Caco-2 (cell line): Measurements from ENCODE around the gene COMMD1. TPM values are rescaled to one million over a fixed set of nuclear protein-coding genes. Genes with fewer than 3 reads are reported as not detected.
"Not testable (repeated sequence)": the region's sequence is repeated elsewhere in the genome, so short reads cannot be mapped to it uniquely, and the experiment has no call there.

ENCODE experiments used
- BruUV-seq: library from RNA; stranded (reverse); fragments of 400-500 nt; replicated peaks from 2 replicates; lab custom pipeline; 2021; lab: Mats Ljungman, UMichigan
- CTCF ChIA-PET: fragments of 300-600 bp; sonication (Branson Sonifier 250); formaldehyde crosslinking; loops from one replicate; lab custom pipeline; 2022; ENCODE audit warnings: antibody characterized with exemption; lab: Charles Lee
- POLR2A ChIA-PET: fragments of 300-600 bp; sonication (Branson Sonifier 250); formaldehyde crosslinking; loops from one replicate; lab custom pipeline; 2022; ENCODE audit warnings: antibody characterized with exemption; lab: Charles Lee
- DNase-seq, 2 experiments: peaks; one replicate each; pipeline versions ENCODE4 v3.0.0 to v3.0.0-alpha.2; 2020 to 2022
- H3K27me3 ChIP-seq: replicated peaks from 2 replicates; pipeline ENCODE4 v1.6.0; 2011; ENCODE audit warnings: low read length; ENCODE audit not compliant: control insufficient read depth, insufficient read depth
- H3K36me3 ChIP-seq: 2 replicates; pipeline ENCODE4 v1.5.1; 2011; ENCODE audit warnings: low read length; ENCODE audit not compliant: control insufficient read depth, insufficient read depth
- H3K4me1 ChIP-seq: fragments of 250-450 bp; sonication (Bioruptor Pico); 2 replicates; pipeline ENCODE4 v1.5.1; 2020; ENCODE audit warnings: mild to moderate bottlenecking
- H3K4me3 ChIP-seq: 2 replicates; pipeline ENCODE4 v1.5.1; 2011; ENCODE audit warnings: low read depth, mild to moderate bottlenecking, control low read depth, low read length
- H3K9me3 ChIP-seq: fragments of 250-450 bp; sonication (Bioruptor Pico); 2 replicates; pipeline ENCODE4 v1.5.1; 2020; ENCODE audit warnings: mild to moderate bottlenecking, moderate library complexity
- H3K27ac Mint-ChIP-seq: one replicate; pipeline ENCODE4 v1.8.0; 2022; ENCODE audit warnings: mixed read lengths; ENCODE audit not compliant: unreplicated experiment
- H3K27me3 Mint-ChIP-seq: one replicate; pipeline ENCODE4 v1.8.0; 2022; ENCODE audit warnings: mixed read lengths; ENCODE audit not compliant: insufficient read depth, unreplicated experiment
- H3K36me3 Mint-ChIP-seq: one replicate; pipeline ENCODE4 v1.8.0; 2022; ENCODE audit warnings: mild to moderate bottlenecking, mixed read lengths; ENCODE audit not compliant: insufficient read depth, unreplicated experiment
- H3K4me1 Mint-ChIP-seq: one replicate; pipeline ENCODE4 v1.8.0; 2022; ENCODE audit warnings: low read depth, mixed read lengths; ENCODE audit not compliant: unreplicated experiment
- H3K4me3 Mint-ChIP-seq: one replicate; pipeline ENCODE4 v1.8.0; 2022; ENCODE audit warnings: mild to moderate bottlenecking, moderate library complexity, mixed read lengths; ENCODE audit not compliant: unreplicated experiment
- H3K9me3 Mint-ChIP-seq: one replicate; pipeline ENCODE4 v1.8.0; 2022; ENCODE audit warnings: mixed read lengths; ENCODE audit not compliant: unreplicated experiment
- CTCF ChIP-seq, 2 experiments: fragments of 200-600 bp in 1 of 2; IDR thresholded peaks; 1 replicate in 1 of 2; 2 replicates in 1 of 2; pipeline versions ENCODE4 v1.5.1 to v1.8.0; 2011 to 2022; ENCODE audit warnings: antibody characterized with exemption in 1 of 2, control low read depth in 1 of 2, inconsistent platforms in 1 of 2, low read depth in 1 of 2, low read length in 1 of 2, mild to moderate bottlenecking in 1 of 2, moderate library complexity in 1 of 2; ENCODE audit not compliant: insufficient read depth in 1 of 2, severe bottlenecking in 1 of 2, unreplicated experiment in 1 of 2
- intact Hi-C: fragments of 100-400 bp; cut with micrococcal nuclease; formaldehyde crosslinking; loops from one replicate; pipeline ENCODE4 v1.10.0; 2022; ENCODE audit not compliant: unreplicated experiment
- total RNA-seq: library from RNA; stranded (reverse); gene quantifications from 2 replicates; pipeline ENCODE4 v1.2.3, GENCODE V29; 2022

The COMMD1 gene
- total RNA-seq, 1 experiment from 2014 or later = 56.7 TPM

GRCh38 chr2:62036761-62037250 is 131.3 kb downstream of the COMMD1 start:
- Mint-ChIP-seq H3K9me3 (peaks cover 6% of the 10 kb centered on the region), H3K27ac (no peak overlapping the region), H3K27me3 (no peaks in the 10 kb centered on the region), H3K4me3 (no peak overlapping the region), H3K4me1 (peaks cover 9% of the 10 kb centered on the region), H3K36me3 (peaks cover 5% of the 10 kb centered on the region)
- DNase-seq = no peak
- no peak overlapping the region for H3K4me3 ChIP-seq
- no peaks in the 10 kb centered on the region for H3K27me3 ChIP-seq
- ChIA-PET POLR2A (no interaction called here), CTCF (interaction anchor here (0.5 kb wide), 1 partner anchor 28 kb away, joined by 11 read pairs; no protein-coding TSS in a partner anchor)
- intact Hi-C loops = no loop called here
- BruUV-seq = no TSS peak
- no peaks in the 10 kb centered on the region for H3K36me3 ChIP-seq
- H3K9me3 ChIP-seq = no peaks in the 10 kb centered on the region; the same call in 1 of the 2 replicates
- TF ChIP-seq CTCF (IDR thresholded peaks at IDR 0.05; ENCODE audit: insufficient read depth in 1 of 2, low read depth in 1 of 2, low read length in 1 of 2, severe bottlenecking in 1 of 2, unreplicated experiment in 1 of 2) = no peak
- peaks cover 4% of the 10 kb centered on the region for H3K4me1 ChIP-seq

- Mint-ChIP-seq H3K27me3 (no peaks in the 10 kb centered on the region), H3K27ac (no peak overlapping the region), H3K4me3 (no peak overlapping the region), H3K9me3 (peaks cover 6% of the 10 kb centered on the region), H3K36me3 (peaks cover 5% of the 10 kb centered on the region), H3K4me1 (peaks cover 9% of the 10 kb centered on the region)
- no peaks in the 10 kb centered on the region for H3K27me3 ChIP-seq
- BruUV-seq = no TSS peak
- POLR2A ChIA-PET = no interaction called here
- H3K4me3 ChIP-seq = no peak overlapping the region
- no peak for TF ChIP-seq CTCF (IDR thresholded peaks at IDR 0.05; ENCODE audit: insufficient read depth in 1 of 2, low read depth in 1 of 2, low read length in 1 of 2, severe bottlenecking in 1 of 2, unreplicated experiment in 1 of 2)
- intact Hi-C loops = no loop called here
- no peak for DNase-seq
- peaks cover 18% of the 10 kb centered on the region for H3K4me1 ChIP-seq
- CTCF ChIA-PET = no interaction called here
- peaks cover under 1% of the 10 kb centered on the region; the same call in 1 of the 2 replicates for H3K9me3 ChIP-seq
- H3K36me3 ChIP-seq = no peaks in the 10 kb centered on the region
Measured at GRCh38 chr2:62038975-62039771, 133.7 kb downstream of the COMMD1 start.

- CTCF ChIA-PET = no interaction called here
- BruUV-seq = no TSS peak
- intact Hi-C loops = no loop called here
Measured at GRCh38 chr2:62040926-62041325, 135.5 kb downstream of the COMMD1 start.

GRCh38 chr2:62041701-62042385 is 136.4 kb downstream of the COMMD1 start:
- not testable (repeated sequence) for H3K27me3 Mint-ChIP-seq
- peaks cover 20% of the 10 kb centered on the region for H3K4me1 ChIP-seq

More at GRCh38 chr2:62040926-62041325, 135.5 kb downstream of the COMMD1 start:
- Histone ChIP-seq H3K36me3 (no peaks in the 10 kb centered on the region), H3K9me3 (peaks cover 8% of the 10 kb centered on the region; the same call in 1 of the 2 replicates), H3K4me1 (peaks cover 20% of the 10 kb centered on the region), H3K27me3 (no peaks in the 10 kb centered on the region), H3K4me3 (no peak overlapping the region)
- H3K4me3 Mint-ChIP-seq = no peak overlapping the region
- TF ChIP-seq CTCF (IDR thresholded peaks at IDR 0.05; ENCODE audit: insufficient read depth in 1 of 2, low read depth in 1 of 2, low read length in 1 of 2, severe bottlenecking in 1 of 2, unreplicated experiment in 1 of 2) = no peak
- H3K9me3 Mint-ChIP-seq = peaks cover 6% of the 10 kb centered on the region
- no peak for DNase-seq
- H3K27me3 Mint-ChIP-seq = no peaks in the 10 kb centered on the region
- no peak overlapping the region for H3K27ac Mint-ChIP-seq
- H3K4me1 Mint-ChIP-seq = peaks cover 9% of the 10 kb centered on the region
- POLR2A ChIA-PET = no interaction called here
- H3K36me3 Mint-ChIP-seq = peaks cover 5% of the 10 kb centered on the region

More at GRCh38 chr2:62041701-62042385, 136.4 kb downstream of the COMMD1 start:
- H3K27me3 ChIP-seq, H3K9me3 Mint-ChIP-seq, intact Hi-C loops, H3K9me3 ChIP-seq, BruUV-seq, H3K4me1 Mint-ChIP-seq, DNase-seq, H3K36me3 ChIP-seq, POLR2A ChIA-PET, H3K27ac Mint-ChIP-seq, H3K36me3 Mint-ChIP-seq, H3K4me3 ChIP-seq, H3K4me3 Mint-ChIP-seq: not testable (repeated sequence)
- CTCF ChIA-PET = interaction anchor here (0.6 kb wide), 1 partner anchor 415 kb away, joined by 3 read pairs; no protein-coding TSS in a partner anchor
